D721Med (cell line): ENCODE results near the gene TLNRD1.
"Not testable (repeated sequence)": the region's sequence is repeated elsewhere in the genome, so short reads cannot be mapped to it uniquely, and the experiment has no call there.

Source experiments
- DNase-seq: peaks from one replicate; pipeline ENCODE4 v3.0.0; 2011; ENCODE audit warnings: low spot score; ENCODE audit not compliant: insufficient read length
- FAIRE-seq: peaks from 2 replicates; lab custom pipeline; 2011; peaks lifted over from hg19 to GRCh38; lab: Jason Lieb, UNC
- CTCF ChIP-seq: IDR thresholded peaks from 2 replicates; pipeline ENCODE4 v1.5.1; 2012; ENCODE audit warnings: mild to moderate bottlenecking, control low read depth; ENCODE audit not compliant: insufficient read depth; ENCODE audit errors: missing control alignments

Gene TLNRD1

GRCh38 chr15:80958818-80959495 is 41.8 kb upstream of the TLNRD1 start:
- FAIRE-seq (no peak), DNase-seq (no peak)
- no peak for TF ChIP-seq CTCF

GRCh38 chr15:80965454-80965853 is 35.3 kb upstream of the TLNRD1 start:
- not testable (repeated sequence) for DNase-seq, FAIRE-seq

- DNase-seq (no peak), FAIRE-seq (no peak)
- no peak for TF ChIP-seq CTCF
These were observed 34.1 kb upstream of the TLNRD1 start for GRCh38 chr15:80966431-80967197.

GRCh38 chr15:80967451-80967850 is 33.3 kb upstream of the TLNRD1 start:
- DNase-seq (no peak), FAIRE-seq (no peak)
- TF ChIP-seq CTCF, result no peak

GRCh38 chr15:80967991-80968510 is 32.7 kb upstream of the TLNRD1 start:
- TF ChIP-seq CTCF, result no peak
- FAIRE-seq (no peak), DNase-seq (no peak)

- DNase-seq, result no peak
- no peak for FAIRE-seq
- TF ChIP-seq CTCF, result no peak
These were observed 31.4 kb upstream of the TLNRD1 start for GRCh38 chr15:80969316-80969715.

GRCh38 chr15:80970018-80970657 is 30.6 kb upstream of the TLNRD1 start:
- FAIRE-seq (no peak), DNase-seq (peak; percentile 51)
- TF ChIP-seq CTCF, result peak; percentile 82
